ENCODE measurements around the gene ZNF367. TPM values are rescaled to one million over a fixed set of nuclear protein-coding genes. Genes with fewer than 3 reads are reported as not detected.

The ZNF367 gene
- total RNA-seq, 1 donor from 2014 or later = 5.3 TPM

GRCh38 chr9:96447406-96447805 lies 29.2 kb upstream of the ZNF367 start:
- Mint-ChIP-seq H3K9me3 (ENCODE audit: low read depth) (no peaks in the 10 kb centered on the region), H3K27ac (no peak overlapping the region), H3K4me3 (ENCODE audit: low read depth) (no peak overlapping the region), H3K27me3 (peaks cover 26% of the 10 kb centered on the region), H3K36me3 (ENCODE audit: insufficient read depth) (no peaks in the 10 kb centered on the region), H3K4me1 (ENCODE audit: low read depth) (peaks cover 10% of the 10 kb centered on the region)
- TF ChIP-seq CTCF (IDR thresholded peaks at IDR 0.05; ENCODE audit: unreplicated experiment) = no peak
- no peak for DNase-seq (ENCODE audit: low spot score, unreplicated experiment)

- no peak for DNase-seq (ENCODE audit: low spot score, unreplicated experiment)
- TF ChIP-seq CTCF (IDR thresholded peaks at IDR 0.05; ENCODE audit: unreplicated experiment) = no peak
- no peaks in the 10 kb centered on the region for H3K9me3 Mint-ChIP-seq (ENCODE audit: low read depth)
- H3K36me3 Mint-ChIP-seq (ENCODE audit: insufficient read depth) = no peaks in the 10 kb centered on the region
- peaks cover 7% of the 10 kb centered on the region for H3K27me3 Mint-ChIP-seq
- H3K4me3 Mint-ChIP-seq (ENCODE audit: low read depth) = no peak overlapping the region
- H3K4me1 Mint-ChIP-seq (ENCODE audit: low read depth) = no peaks in the 10 kb centered on the region
- no peak overlapping the region for H3K27ac Mint-ChIP-seq
Observed at GRCh38 chr9:96442491-96442890, 24.3 kb upstream of the ZNF367 start.

DNA sequence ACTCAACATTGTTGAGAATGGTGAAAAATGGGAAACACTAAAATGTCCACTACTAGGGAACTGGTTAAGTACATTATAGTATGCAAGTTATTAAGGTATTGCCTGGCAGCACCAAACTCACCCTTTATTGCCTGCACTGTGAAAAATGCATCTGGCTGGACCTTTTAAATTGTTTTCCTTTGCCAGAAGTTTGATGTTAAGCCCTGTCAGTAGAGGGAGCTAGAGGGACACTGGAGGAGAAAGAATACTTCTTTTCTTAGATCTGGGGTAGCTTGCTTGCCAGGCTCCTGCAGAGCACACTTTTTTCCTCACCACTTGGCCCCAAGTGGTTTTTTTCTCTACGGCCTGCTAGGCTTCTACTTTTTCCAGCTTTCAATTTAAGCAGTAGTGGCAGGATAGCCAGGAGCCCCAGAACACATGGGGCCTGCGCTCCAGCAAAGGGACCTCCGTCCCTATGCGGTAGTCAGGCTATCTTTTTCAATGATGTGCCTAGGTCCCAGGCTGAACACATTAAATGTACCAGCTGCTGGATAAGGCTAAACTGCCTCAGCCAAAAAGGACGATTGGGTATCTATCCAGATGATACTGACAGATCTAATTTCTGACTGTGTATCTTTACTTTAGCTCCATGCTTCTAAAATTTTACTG lies 23.8 kb upstream of the ZNF367 start:
- peak; percentile 24 for TF ChIP-seq CTCF (IDR thresholded peaks at IDR 0.05; ENCODE audit: unreplicated experiment)
- no peak for DNase-seq (ENCODE audit: low spot score, unreplicated experiment)
- no peaks in the 10 kb centered on the region for H3K9me3 Mint-ChIP-seq (ENCODE audit: low read depth)
- peaks cover 4% of the 10 kb centered on the region for H3K27me3 Mint-ChIP-seq
- H3K27ac Mint-ChIP-seq = no peak overlapping the region
- H3K4me3 Mint-ChIP-seq (ENCODE audit: low read depth) = no peak overlapping the region
- no peaks in the 10 kb centered on the region for H3K4me1 Mint-ChIP-seq (ENCODE audit: low read depth)
- H3K36me3 Mint-ChIP-seq (ENCODE audit: insufficient read depth) = no peaks in the 10 kb centered on the region

DNA sequence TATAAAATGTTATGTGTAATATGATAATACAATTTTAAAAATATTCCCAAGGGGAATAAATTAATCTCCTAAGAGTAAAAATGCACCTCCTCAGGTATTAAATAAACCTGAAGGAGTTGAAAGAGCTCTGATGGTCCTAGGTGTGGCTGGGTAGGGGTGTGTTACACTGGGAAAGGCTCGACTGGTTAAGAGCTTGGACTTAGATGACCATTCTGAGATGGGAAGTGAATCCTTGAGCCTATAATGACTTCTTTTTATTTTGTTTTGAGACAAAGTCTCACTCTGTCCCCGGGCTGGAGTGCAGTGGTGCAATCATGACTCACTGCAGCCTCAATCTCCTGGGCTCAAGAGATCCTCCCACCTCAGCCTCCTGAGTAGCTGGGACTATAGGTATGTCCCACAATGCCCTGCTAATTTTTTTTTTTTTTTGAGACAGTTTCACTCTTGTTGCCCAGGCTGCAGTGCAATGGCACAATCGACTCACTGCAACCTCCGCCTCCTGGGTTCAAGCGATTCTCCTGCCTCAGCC lies 22.6 kb upstream of the ZNF367 start:
- Mint-ChIP-seq H3K36me3 (ENCODE audit: insufficient read depth) (no peaks in the 10 kb centered on the region), H3K4me3 (ENCODE audit: low read depth) (no peak overlapping the region), H3K9me3 (ENCODE audit: low read depth) (no peaks in the 10 kb centered on the region), H3K27me3 (no peaks in the 10 kb centered on the region), H3K4me1 (ENCODE audit: low read depth) (no peaks in the 10 kb centered on the region), H3K27ac (no peak overlapping the region)
- DNase-seq (ENCODE audit: low spot score, unreplicated experiment) = no peak
- no peak for TF ChIP-seq CTCF (IDR thresholded peaks at IDR 0.05; ENCODE audit: unreplicated experiment)

DNA sequence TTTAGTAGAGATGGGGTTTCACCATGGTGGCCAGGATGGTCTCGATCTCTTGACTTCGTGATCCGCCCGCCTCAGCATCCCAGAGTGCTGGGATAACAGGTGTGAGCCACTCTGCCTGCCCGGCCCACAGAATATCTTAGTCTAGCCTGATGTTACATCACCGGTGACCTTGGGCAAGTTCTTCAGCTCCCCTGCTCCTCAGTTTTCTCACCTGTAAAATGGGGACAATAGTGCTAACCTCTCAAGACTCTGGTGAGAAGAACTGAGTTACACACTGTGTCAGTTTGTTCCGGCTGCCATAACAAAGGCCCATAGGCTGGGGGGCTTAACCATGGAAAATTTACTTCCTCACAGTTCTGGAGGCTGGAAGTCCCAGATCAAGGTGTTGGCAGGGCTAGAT lies 19.3 kb upstream of the ZNF367 start:
- no peaks in the 10 kb centered on the region for H3K9me3 Mint-ChIP-seq (ENCODE audit: low read depth)
- no peaks in the 10 kb centered on the region for H3K4me1 Mint-ChIP-seq (ENCODE audit: low read depth)
- no peak for DNase-seq (ENCODE audit: low spot score, unreplicated experiment)
- no peak overlapping the region for H3K4me3 Mint-ChIP-seq (ENCODE audit: low read depth)
- no peak for TF ChIP-seq CTCF (IDR thresholded peaks at IDR 0.05; ENCODE audit: unreplicated experiment)
- H3K27me3 Mint-ChIP-seq = no peaks in the 10 kb centered on the region
- H3K36me3 Mint-ChIP-seq (ENCODE audit: insufficient read depth) = peaks cover 1% of the 10 kb centered on the region
- H3K27ac Mint-ChIP-seq = no peak overlapping the region
